Stomach (tissue), 4 donors: ENCODE data around the gene CHRNA1.

ENCODE experiments used
- POLR2AphosphoS5 ChIP-seq, 3 donors: sonication (generic); formaldehyde crosslinking; IDR thresholded peaks; one replicate each; pipeline ENCODE4 v1.6.1; 2016; ENCODE audit warnings: antibody characterized with exemption in 3 of 3
- TF ChIP-seq, protein P1 (sequence below), 7 experiments: fragments of 450-650 bp in 4 of 7; fragments of 200-600 bp in 3 of 7; sonication (generic) in 3 of 7; IDR thresholded peaks; one replicate each; pipeline ENCODE4 v1.5.1; 2016 to 2019; ENCODE audit warnings: antibody characterized with exemption in 7 of 7, control low read depth in 2 of 7, mild to moderate bottlenecking in 1 of 7

GRCh38 chr2:174773215-174773614 is 8.9 kb upstream of the CHRNA1 start:
- TF ChIP-seq POLR2AphosphoS5 (IDR thresholded peaks at IDR 0.05), result no peak
- TF ChIP-seq, protein P1, sequence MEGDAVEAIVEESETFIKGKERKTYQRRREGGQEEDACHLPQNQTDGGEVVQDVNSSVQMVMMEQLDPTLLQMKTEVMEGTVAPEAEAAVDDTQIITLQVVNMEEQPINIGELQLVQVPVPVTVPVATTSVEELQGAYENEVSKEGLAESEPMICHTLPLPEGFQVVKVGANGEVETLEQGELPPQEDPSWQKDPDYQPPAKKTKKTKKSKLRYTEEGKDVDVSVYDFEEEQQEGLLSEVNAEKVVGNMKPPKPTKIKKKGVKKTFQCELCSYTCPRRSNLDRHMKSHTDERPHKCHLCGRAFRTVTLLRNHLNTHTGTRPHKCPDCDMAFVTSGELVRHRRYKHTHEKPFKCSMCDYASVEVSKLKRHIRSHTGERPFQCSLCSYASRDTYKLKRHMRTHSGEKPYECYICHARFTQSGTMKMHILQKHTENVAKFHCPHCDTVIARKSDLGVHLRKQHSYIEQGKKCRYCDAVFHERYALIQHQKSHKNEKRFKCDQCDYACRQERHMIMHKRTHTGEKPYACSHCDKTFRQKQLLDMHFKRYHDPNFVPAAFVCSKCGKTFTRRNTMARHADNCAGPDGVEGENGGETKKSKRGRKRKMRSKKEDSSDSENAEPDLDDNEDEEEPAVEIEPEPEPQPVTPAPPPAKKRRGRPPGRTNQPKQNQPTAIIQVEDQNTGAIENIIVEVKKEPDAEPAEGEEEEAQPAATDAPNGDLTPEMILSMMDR (IDR thresholded peaks at IDR 0.05), result no peak
